H1 (cell line): ENCODE results near the gene GALNT7. TPM values are rescaled to one million over a fixed set of nuclear protein-coding genes. Genes with fewer than 3 reads are reported as not detected.

Source experiments
- CTCF ChIA-PET: fragments of 300-600 bp; sonication (Branson Sonifier 250); formaldehyde crosslinking; loops from one replicate; lab custom pipeline; 2021; ENCODE audit not compliant: partially characterized antibody; lab: Charles Lee
- POLR2A ChIA-PET: fragments of 300-600 bp; sonication (Branson Sonifier 250); formaldehyde crosslinking; loops from one replicate; lab custom pipeline; 2021; ENCODE audit warnings: inconsistent platforms; ENCODE audit not compliant: partially characterized antibody; lab: Charles Lee
- DNase-seq, 2 experiments: peaks; one replicate each; pipeline versions ENCODE4 v3.0.0 to v3.0.0-alpha.2; 2010 to 2022; ENCODE audit warnings: low spot score in 2 of 2, low read depth in 1 of 2, mixed read lengths in 1 of 2
- FAIRE-seq: peaks from 2 replicates; lab custom pipeline; 2011; peaks lifted over from hg19 to GRCh38; lab: Jason Lieb, UNC
- H2AFZ ChIP-seq: 2 replicates; pipeline ENCODE4 v1.8.1; 2012; ENCODE audit warnings: low read length, inconsistent platforms
- H2AK5ac ChIP-seq: 2 replicates; pipeline ENCODE4 v1.6.1; 2013; ENCODE audit warnings: low read depth, low read length
- H2BK120ac ChIP-seq: replicated peaks from 2 replicates; pipeline ENCODE3; 2013; ENCODE audit warnings: low read depth, low read length, inconsistent platforms
- H2BK12ac ChIP-seq: 2 replicates; pipeline ENCODE4 v1.6.1; 2013; ENCODE audit warnings: low read depth, low read length
- H2BK15ac ChIP-seq: 2 replicates; pipeline ENCODE4 v1.6.1; 2013; ENCODE audit warnings: low read length
- H2BK20ac ChIP-seq: 2 replicates; pipeline ENCODE4 v1.6.1; 2013; ENCODE audit warnings: low read length
- H2BK5ac ChIP-seq: 2 replicates; pipeline ENCODE4 v1.6.1; 2013; ENCODE audit warnings: low read depth, low read length
- H3K14ac ChIP-seq: 2 replicates; pipeline ENCODE4 v1.6.1; 2013; ENCODE audit warnings: inconsistent platforms; ENCODE audit not compliant: insufficient read length
- H3K18ac ChIP-seq: 2 replicates; pipeline ENCODE4 v1.6.1; 2013; ENCODE audit warnings: low read length; ENCODE audit errors: extremely low read depth
- H3K23ac ChIP-seq: 2 replicates; pipeline ENCODE4 v1.6.1; 2013; ENCODE audit warnings: inconsistent platforms; ENCODE audit not compliant: insufficient read length
- H3K23me2 ChIP-seq: 2 replicates; pipeline ENCODE4 v1.6.1; 2013; ENCODE audit warnings: low read depth, low read length
- H3K27ac ChIP-seq: 2 replicates; pipeline ENCODE4 v1.6.1; 2011; ENCODE audit warnings: low read depth, low read length, inconsistent platforms
- H3K27me3 ChIP-seq, 4 experiments: replicated peaks in 1 of 4; 1 replicate in 1 of 4; 2 replicates in 3 of 4; pipeline versions ENCODE4 v1.6.1 to v1.8.1; 2011 to 2013; ENCODE audit warnings: low read length in 3 of 4, mild to moderate bottlenecking in 3 of 4, inconsistent platforms in 2 of 4, mixed read lengths in 2 of 4, moderate library complexity in 1 of 4; ENCODE audit not compliant: control insufficient read depth in 3 of 4, insufficient read depth in 3 of 4; ENCODE audit errors: extremely low read depth in 1 of 4
- H3K36me3 ChIP-seq, 4 experiments: 2 replicates each; pipeline versions ENCODE4 v1.6.1 to v1.8.1; 2011 to 2013; ENCODE audit warnings: mild to moderate bottlenecking in 4 of 4, low read length in 3 of 4, moderate library complexity in 2 of 4, control low read depth in 1 of 4, inconsistent platforms in 1 of 4; ENCODE audit not compliant: insufficient read depth in 4 of 4, control insufficient read depth in 2 of 4
- H3K4ac ChIP-seq: replicated peaks from 2 replicates; pipeline ENCODE3; 2013; ENCODE audit warnings: low read length, low read depth, mixed read lengths, inconsistent platforms; ENCODE audit not compliant: insufficient read length
- H3K4me1 ChIP-seq, 4 experiments: replicated peaks in 1 of 4; 1 replicate in 1 of 4; 2 replicates in 3 of 4; pipeline versions ENCODE4 v1.6.1 to v1.8.1; 2011 to 2013; ENCODE audit warnings: low read length in 3 of 4, inconsistent platforms in 2 of 4, mixed read lengths in 1 of 4; ENCODE audit not compliant: insufficient read depth in 4 of 4, control insufficient read depth in 3 of 4
- H3K4me2 ChIP-seq, 2 experiments: 2 replicates each; pipeline versions ENCODE4 v1.6.1 to v1.8.1; 2011 to 2013; ENCODE audit warnings: low read depth in 2 of 2, low read length in 2 of 2, control low read depth in 1 of 2, inconsistent platforms in 1 of 2, mild to moderate bottlenecking in 1 of 2; ENCODE audit not compliant: insufficient read depth in 1 of 2
- H3K4me3 ChIP-seq, 4 experiments: fragments of 200-600, 300-600 bp in 1 of 4; sonication (generic), shearing (Covaris generic), sonication (Bioruptor Twin) in 1 of 4; 2 replicates each; pipeline versions ENCODE4 v1.5.1 to v1.8.1; 2011 to 2016; ENCODE audit warnings: low read length in 4 of 4, low read depth in 3 of 4, control low read depth in 2 of 4, inconsistent platforms in 2 of 4, mild to moderate bottlenecking in 2 of 4, mixed read lengths in 1 of 4, moderate library complexity in 1 of 4; ENCODE audit not compliant: insufficient read depth in 2 of 4; ENCODE audit errors: extremely low read depth in 1 of 4
- H3K56ac ChIP-seq: replicated peaks from 2 replicates; pipeline ENCODE3; 2013; ENCODE audit warnings: low read depth, mild to moderate bottlenecking, mixed read lengths, low read length, inconsistent platforms; ENCODE audit not compliant: insufficient read length
- H3K79me1 ChIP-seq: 2 replicates; pipeline ENCODE4 v1.6.1; 2013; ENCODE audit warnings: low read depth, low read length, control low read depth
- H3K79me2 ChIP-seq, 2 experiments: 2 replicates each; pipeline versions ENCODE4 v1.6.1 to v1.8.1; 2012 to 2013; ENCODE audit warnings: low read length in 2 of 2, mild to moderate bottlenecking in 2 of 2, inconsistent platforms in 1 of 2; ENCODE audit not compliant: insufficient read depth in 2 of 2, control insufficient read depth in 1 of 2
- H3K9ac ChIP-seq, 4 experiments: replicated peaks in 1 of 4; 1 replicate in 1 of 4; 2 replicates in 3 of 4; pipeline versions ENCODE4 v1.6.1 to v1.8.1; 2011 to 2013; ENCODE audit warnings: low read depth in 3 of 4, low read length in 3 of 4, control low read depth in 2 of 4, mild to moderate bottlenecking in 2 of 4, moderate library complexity in 2 of 4, inconsistent platforms in 1 of 4; ENCODE audit errors: extremely low read depth in 1 of 4
- H3K9me3 ChIP-seq, 2 experiments: 2 replicates each; pipeline versions ENCODE4 v1.6.1 to v1.8.1; 2012 to 2013; ENCODE audit warnings: mild to moderate bottlenecking in 2 of 2, moderate library complexity in 2 of 2, control low read depth in 1 of 2, inconsistent platforms in 1 of 2, low read depth in 1 of 2, low read length in 1 of 2, mixed read lengths in 1 of 2; ENCODE audit not compliant: insufficient read depth in 2 of 2
- H4K20me1 ChIP-seq, 2 experiments: replicated peaks in 1 of 2; 2 replicates each; pipeline versions ENCODE3 to v1.8.1; 2011 to 2013; ENCODE audit warnings: inconsistent platforms in 2 of 2, low read length in 2 of 2, mild to moderate bottlenecking in 1 of 2; ENCODE audit not compliant: insufficient read depth in 2 of 2, control insufficient read depth in 1 of 2
- H4K5ac ChIP-seq: 2 replicates; pipeline ENCODE4 v1.6.1; 2013; ENCODE audit warnings: low read length, low read depth, mixed read lengths, inconsistent platforms; ENCODE audit not compliant: insufficient read length
- H4K8ac ChIP-seq: 2 replicates; pipeline ENCODE4 v1.8.0; 2013; ENCODE audit warnings: mild to moderate bottlenecking, moderate library complexity, low read length, inconsistent platforms; ENCODE audit not compliant: insufficient read depth; ENCODE audit errors: extremely low read depth
- H4K91ac ChIP-seq: replicated peaks from 2 replicates; pipeline ENCODE3; 2013; ENCODE audit warnings: low read length, mixed read lengths, inconsistent platforms; ENCODE audit not compliant: insufficient read length
- EZH2 ChIP-seq: fragments of 200-600 bp; sonication (generic); IDR thresholded peaks from 2 replicates; pipeline ENCODE4 v1.7.1; 2012; ENCODE audit warnings: low read depth, mild to moderate bottlenecking, moderate library complexity, low read length, inconsistent platforms; ENCODE audit not compliant: severe bottlenecking
- KDM4A ChIP-seq: IDR thresholded peaks from one replicate; pipeline ENCODE4 v1.7.1; 2012; ENCODE audit warnings: low read depth, mild to moderate bottlenecking, moderate library complexity, low read length, inconsistent platforms; ENCODE audit not compliant: severe bottlenecking
- POLR2AphosphoS5 ChIP-seq: IDR thresholded peaks from 2 replicates; pipeline ENCODE4 v1.6.1; 2011; ENCODE audit warnings: low read depth, low read length
- RFX5 ChIP-seq: IDR thresholded peaks from 2 replicates; pipeline ENCODE4 v1.6.1; 2011; ENCODE audit warnings: low read depth, low read length, improper control_type of control experiment, borderline replicate concordance
- SIN3A ChIP-seq, 2 experiments: IDR thresholded peaks in 1 of 2; conservative IDR thresholded peaks in 1 of 2; 2 replicates each; pipeline ENCODE4 v1.6.1; 2011 to 2012; ENCODE audit warnings: low read length in 2 of 2, improper control_type of control experiment in 1 of 2, low read depth in 1 of 2, mild to moderate bottlenecking in 1 of 2
- YY1 ChIP-seq: IDR thresholded peaks from 2 replicates; pipeline ENCODE4 v1.6.1; 2011; ENCODE audit warnings: low read depth, mild to moderate bottlenecking, low read length
- WGBS, 2 experiments: shearing (Covaris generic) in 1 of 2; methylation state at CpG; one replicate each; pipeline versions ENCODE4 v1.1.6 to v1.1.7; 2013 to 2015; ENCODE audit warnings: low lambda C conversion rate in 2 of 2, mixed read lengths in 2 of 2, inconsistent platforms in 1 of 2, low coverage in 1 of 2, missing lambda C conversion rate in 1 of 2; ENCODE audit not compliant: insufficient replicate concordance in 2 of 2, insufficient coverage in 1 of 2, insufficient read length in 1 of 2; ENCODE audit errors: extremely low coverage in 1 of 2, missing lambda C conversion rate in 1 of 2; 5-methylcytosine and 5-hydroxymethylcytosine counted together
- polyA plus RNA-seq, 7 experiments: library from polyadenylated mRNA; depleted of rRNA in 3 of 7; stranded (reverse) in 5 of 7; unstranded in 2 of 7; fragments of >200 nt in 5 of 7; fragments of 200-250 nt in 2 of 7; gene quantifications; 1 replicate in 5 of 7; 2 replicates in 1 of 7; 4 replicates in 1 of 7; pipeline versions ENCODE4 v1.2.1 to v1.2.3, GENCODE V29; 2011 to 2013; ENCODE audit warnings: missing spikeins in 2 of 7, mixed read lengths in 2 of 7
- total RNA-seq: library from RNA; stranded (reverse); fragmentation: NEBNext Ultra II Directional; extraction: Animal tissue kit (Norgen Biotek cat#: 25700); gene quantifications from 2 replicates; pipeline ENCODE4 v1.2.1, GENCODE V29; 2021

The GALNT7 gene
- total and polyA plus RNA-seq, 2 of the 8 experiments (the other 6 are each of a cell fraction or from before 2014, with no cell fraction given), result 22.4 to 85.5 TPM

DNA sequence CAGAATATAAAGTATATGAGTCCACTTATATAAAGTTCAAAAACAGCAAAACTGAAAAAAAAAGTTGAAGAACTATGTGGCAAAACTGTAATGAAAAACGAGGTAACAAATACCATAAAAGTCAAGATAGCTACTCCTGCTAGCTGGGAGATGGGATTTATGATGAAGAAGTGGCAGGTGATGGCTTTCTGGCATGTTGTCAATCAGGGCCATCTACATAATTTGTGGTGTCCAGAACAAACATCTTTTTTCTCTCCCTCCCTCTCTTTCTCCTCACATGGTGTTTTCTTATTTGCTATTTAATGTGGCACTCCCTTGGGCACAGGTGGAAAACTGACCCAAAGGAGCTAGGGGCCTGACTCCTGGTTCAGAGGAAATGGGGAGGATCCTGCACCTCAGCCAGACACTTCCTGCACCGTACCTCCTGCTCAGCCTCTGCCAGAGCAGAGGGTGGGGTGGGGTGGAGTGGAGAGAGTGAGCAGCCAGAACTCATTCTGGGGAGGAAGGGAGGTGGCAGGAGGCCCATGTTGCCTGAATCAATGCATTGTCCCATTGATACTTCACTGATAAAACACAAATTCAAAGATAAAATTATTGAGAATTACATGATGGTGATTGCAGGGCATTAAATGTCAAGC, 196.9 kb downstream of the GALNT7 start:
- no peak overlapping the region for H2BK12ac ChIP-seq
- H4K91ac ChIP-seq, result no peak overlapping the region
- no peak overlapping the region for H2BK15ac ChIP-seq
- no peak for DNase-seq
- H3K4me3 ChIP-seq, result no peak overlapping the region
- H2BK5ac ChIP-seq, result no peak overlapping the region
- no peaks in the 10 kb centered on the region for H3K27me3 ChIP-seq
- no peak overlapping the region for H3K18ac ChIP-seq
- no peaks in the 10 kb centered on the region for H3K4me1 ChIP-seq
- no peak overlapping the region for H3K14ac ChIP-seq
- no peak overlapping the region for H2BK20ac ChIP-seq
- ChIA-PET POLR2A (interaction anchor here (1.6 kb wide), 1 partner anchor 31 kb away, joined by 8 read pairs; the partner anchor contains the start of gene HMGB2), CTCF (interaction anchor here (0.9 to 2.8 kb wide), 3 partner anchors 19 to 64 kb away, joined by 3 to 8 read pairs (median 3); no protein-coding TSS in a partner anchor)
- no peaks in the 10 kb centered on the region for H4K20me1 ChIP-seq
- no peaks in the 10 kb centered on the region for H3K36me3 ChIP-seq
- H3K27ac ChIP-seq, result no peak overlapping the region
- H3K56ac ChIP-seq, result no peak overlapping the region
- no peak overlapping the region for H3K9ac ChIP-seq
- FAIRE-seq, result no peak
- H3K9me3 ChIP-seq, result no peaks in the 10 kb centered on the region
- H4K5ac ChIP-seq, result no peak overlapping the region
- H3K79me2 ChIP-seq, result no peaks in the 10 kb centered on the region
- H3K23me2 ChIP-seq, result peaks cover 4% of the 10 kb centered on the region
- WGBS, 2 experiments, result 76% methylated on average over 2 of the region's 2 CpGs; no CpG with 5 or more reads in 1 of the 2 experiments
- H2BK120ac ChIP-seq, result no peak overlapping the region
- no peak overlapping the region for H2AFZ ChIP-seq
- H3K4ac ChIP-seq, result no peak overlapping the region
- no peak overlapping the region for H3K4me2 ChIP-seq
- H4K8ac ChIP-seq, result no peak overlapping the region
- H3K79me1 ChIP-seq, result no peaks in the 10 kb centered on the region
- no peak overlapping the region for H2AK5ac ChIP-seq
- H3K23ac ChIP-seq, result no peak overlapping the region
- TF ChIP-seq RFX5 (no peak), YY1 (no peak), POLR2AphosphoS5 (no peak), EZH2 (no peak), SIN3A (conservative IDR thresholded peaks at IDR 0.05 in 1 of 2, IDR thresholded peaks at IDR 0.05 in 1 of 2; ENCODE audit: low read depth in 1 of 2, low read length in 2 of 2) (no peak), KDM4A (no peak)
